Caco-2 (cell line): ENCODE results near the gene TEX22. TPM values are rescaled to one million over a fixed set of nuclear protein-coding genes. Genes with fewer than 3 reads are reported as not detected.

Experiments used
- BruUV-seq: library from RNA; stranded (reverse); fragments of 400-500 nt; replicated peaks from 2 replicates; lab custom pipeline; 2021; lab: Mats Ljungman, UMichigan
- CTCF ChIA-PET: fragments of 300-600 bp; sonication (Branson Sonifier 250); formaldehyde crosslinking; loops from one replicate; lab custom pipeline; 2022; ENCODE audit warnings: antibody characterized with exemption; lab: Charles Lee
- POLR2A ChIA-PET: fragments of 300-600 bp; sonication (Branson Sonifier 250); formaldehyde crosslinking; loops from one replicate; lab custom pipeline; 2022; ENCODE audit warnings: antibody characterized with exemption; lab: Charles Lee
- DNase-seq, 2 experiments: peaks; one replicate each; pipeline versions ENCODE4 v3.0.0 to v3.0.0-alpha.2; 2020 to 2022
- H3K27me3 ChIP-seq: replicated peaks from 2 replicates; pipeline ENCODE4 v1.6.0; 2011; ENCODE audit warnings: low read length; ENCODE audit not compliant: control insufficient read depth, insufficient read depth
- H3K36me3 ChIP-seq: 2 replicates; pipeline ENCODE4 v1.5.1; 2011; ENCODE audit warnings: low read length; ENCODE audit not compliant: control insufficient read depth, insufficient read depth
- H3K4me1 ChIP-seq: fragments of 250-450 bp; sonication (Bioruptor Pico); 2 replicates; pipeline ENCODE4 v1.5.1; 2020; ENCODE audit warnings: mild to moderate bottlenecking
- H3K4me3 ChIP-seq: 2 replicates; pipeline ENCODE4 v1.5.1; 2011; ENCODE audit warnings: low read depth, mild to moderate bottlenecking, control low read depth, low read length
- H3K9me3 ChIP-seq: fragments of 250-450 bp; sonication (Bioruptor Pico); 2 replicates; pipeline ENCODE4 v1.5.1; 2020; ENCODE audit warnings: mild to moderate bottlenecking, moderate library complexity
- H3K27ac Mint-ChIP-seq: one replicate; pipeline ENCODE4 v1.8.0; 2022; ENCODE audit warnings: mixed read lengths; ENCODE audit not compliant: unreplicated experiment
- H3K27me3 Mint-ChIP-seq: one replicate; pipeline ENCODE4 v1.8.0; 2022; ENCODE audit warnings: mixed read lengths; ENCODE audit not compliant: insufficient read depth, unreplicated experiment
- H3K36me3 Mint-ChIP-seq: one replicate; pipeline ENCODE4 v1.8.0; 2022; ENCODE audit warnings: mild to moderate bottlenecking, mixed read lengths; ENCODE audit not compliant: insufficient read depth, unreplicated experiment
- H3K4me1 Mint-ChIP-seq: one replicate; pipeline ENCODE4 v1.8.0; 2022; ENCODE audit warnings: low read depth, mixed read lengths; ENCODE audit not compliant: unreplicated experiment
- H3K4me3 Mint-ChIP-seq: one replicate; pipeline ENCODE4 v1.8.0; 2022; ENCODE audit warnings: mild to moderate bottlenecking, moderate library complexity, mixed read lengths; ENCODE audit not compliant: unreplicated experiment
- H3K9me3 Mint-ChIP-seq: one replicate; pipeline ENCODE4 v1.8.0; 2022; ENCODE audit warnings: mixed read lengths; ENCODE audit not compliant: unreplicated experiment
- intact Hi-C: fragments of 100-400 bp; cut with micrococcal nuclease; formaldehyde crosslinking; loops from one replicate; pipeline ENCODE4 v1.10.0; 2022; ENCODE audit not compliant: unreplicated experiment
- total RNA-seq: library from RNA; stranded (reverse); gene quantifications from 2 replicates; pipeline ENCODE4 v1.2.3, GENCODE V29; 2022
- TF ChIP-seq, protein P1 (sequence below), 2 experiments: fragments of 200-600 bp in 1 of 2; IDR thresholded peaks; 1 replicate in 1 of 2; 2 replicates in 1 of 2; pipeline versions ENCODE4 v1.5.1 to v1.8.0; 2011 to 2022; ENCODE audit warnings: antibody characterized with exemption in 1 of 2, control low read depth in 1 of 2, inconsistent platforms in 1 of 2, low read depth in 1 of 2, low read length in 1 of 2, mild to moderate bottlenecking in 1 of 2, moderate library complexity in 1 of 2; ENCODE audit not compliant: insufficient read depth in 1 of 2, severe bottlenecking in 1 of 2, unreplicated experiment in 1 of 2

The TEX22 gene
- total RNA-seq, 1 experiment from 2014 or later: 0.86 TPM

- POLR2A ChIA-PET: no interaction called here
- Histone ChIP-seq H3K9me3 (no peaks in the 10 kb centered on the region), H3K4me1 (no peaks in the 10 kb centered on the region), H3K36me3 (no peaks in the 10 kb centered on the region), H3K4me3 (no peak overlapping the region), H3K27me3 (no peaks in the 10 kb centered on the region)
- Mint-ChIP-seq H3K4me3 (no peak overlapping the region), H3K9me3 (no peaks in the 10 kb centered on the region), H3K4me1 (no peaks in the 10 kb centered on the region), H3K27me3 (no peaks in the 10 kb centered on the region), H3K27ac (no peak overlapping the region), H3K36me3 (peaks cover 20% of the 10 kb centered on the region)
- no peak for DNase-seq
- TF ChIP-seq, protein P1, sequence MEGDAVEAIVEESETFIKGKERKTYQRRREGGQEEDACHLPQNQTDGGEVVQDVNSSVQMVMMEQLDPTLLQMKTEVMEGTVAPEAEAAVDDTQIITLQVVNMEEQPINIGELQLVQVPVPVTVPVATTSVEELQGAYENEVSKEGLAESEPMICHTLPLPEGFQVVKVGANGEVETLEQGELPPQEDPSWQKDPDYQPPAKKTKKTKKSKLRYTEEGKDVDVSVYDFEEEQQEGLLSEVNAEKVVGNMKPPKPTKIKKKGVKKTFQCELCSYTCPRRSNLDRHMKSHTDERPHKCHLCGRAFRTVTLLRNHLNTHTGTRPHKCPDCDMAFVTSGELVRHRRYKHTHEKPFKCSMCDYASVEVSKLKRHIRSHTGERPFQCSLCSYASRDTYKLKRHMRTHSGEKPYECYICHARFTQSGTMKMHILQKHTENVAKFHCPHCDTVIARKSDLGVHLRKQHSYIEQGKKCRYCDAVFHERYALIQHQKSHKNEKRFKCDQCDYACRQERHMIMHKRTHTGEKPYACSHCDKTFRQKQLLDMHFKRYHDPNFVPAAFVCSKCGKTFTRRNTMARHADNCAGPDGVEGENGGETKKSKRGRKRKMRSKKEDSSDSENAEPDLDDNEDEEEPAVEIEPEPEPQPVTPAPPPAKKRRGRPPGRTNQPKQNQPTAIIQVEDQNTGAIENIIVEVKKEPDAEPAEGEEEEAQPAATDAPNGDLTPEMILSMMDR (IDR thresholded peaks at IDR 0.05; ENCODE audit: insufficient read depth in 1 of 2, low read depth in 1 of 2, low read length in 1 of 2, severe bottlenecking in 1 of 2, unreplicated experiment in 1 of 2): no peak
- intact Hi-C loops: no loop called here
- CTCF ChIA-PET: no interaction called here
- no TSS peak for BruUV-seq
These were observed 43.2 kb upstream of the TEX22 start for GRCh38 chr14:105355049-105355575.

GRCh38 chr14:105355850-105356604, 42.3 kb upstream of the TEX22 start:
- H3K9me3 Mint-ChIP-seq: no peaks in the 10 kb centered on the region
- H3K4me3 ChIP-seq: no peak overlapping the region
- peaks cover 15% of the 10 kb centered on the region for H3K36me3 Mint-ChIP-seq
- DNase-seq: no peak
- no TSS peak for BruUV-seq
- H3K27me3 ChIP-seq: no peaks in the 10 kb centered on the region
- intact Hi-C loops: no loop called here
- H3K27ac Mint-ChIP-seq: no peak overlapping the region
- POLR2A ChIA-PET: no interaction called here
- TF ChIP-seq, protein P1 (IDR thresholded peaks at IDR 0.05; ENCODE audit: insufficient read depth in 1 of 2, low read depth in 1 of 2, low read length in 1 of 2, severe bottlenecking in 1 of 2, unreplicated experiment in 1 of 2): no peak
- H3K4me1 ChIP-seq: no peaks in the 10 kb centered on the region
- H3K36me3 ChIP-seq: no peaks in the 10 kb centered on the region
- CTCF ChIA-PET: no interaction called here
- H3K4me3 Mint-ChIP-seq: no peak overlapping the region
- H3K27me3 Mint-ChIP-seq: no peaks in the 10 kb centered on the region
- H3K9me3 ChIP-seq: no peaks in the 10 kb centered on the region
- no peaks in the 10 kb centered on the region for H3K4me1 Mint-ChIP-seq

DNA sequence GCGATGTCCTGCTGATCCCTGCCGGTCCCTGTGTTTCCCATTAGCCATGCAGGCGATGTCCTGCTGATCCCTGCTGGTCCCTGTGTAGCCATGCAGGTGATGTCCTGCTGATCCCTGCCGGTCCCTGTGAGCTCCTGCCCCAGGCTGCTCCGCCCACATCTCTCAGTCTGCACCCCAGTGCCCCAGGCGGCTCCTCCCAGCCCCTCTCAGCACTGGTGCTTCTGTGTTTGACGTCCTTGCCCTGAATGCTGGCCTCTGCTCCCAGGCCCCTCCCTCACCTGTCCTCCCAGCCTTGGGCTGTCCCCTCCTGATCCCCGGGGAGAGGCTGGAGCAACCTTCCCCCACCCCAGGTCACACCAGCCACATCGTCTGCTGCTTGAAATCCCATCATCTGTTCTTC, 41.4 kb upstream of the TEX22 start:
- CTCF ChIA-PET: no interaction called here
- no peaks in the 10 kb centered on the region for H3K4me1 ChIP-seq

More for the DNA sequence above, 41.4 kb upstream of the TEX22 start:
- Histone ChIP-seq H3K27me3 (no peaks in the 10 kb centered on the region), H3K4me3 (no peak overlapping the region), H3K36me3 (no peaks in the 10 kb centered on the region), H3K9me3 (no peaks in the 10 kb centered on the region)
- BruUV-seq: no TSS peak
- intact Hi-C loops: no loop called here
- no peak overlapping the region for H3K27ac Mint-ChIP-seq
- H3K9me3 Mint-ChIP-seq: no peaks in the 10 kb centered on the region
- peaks cover 15% of the 10 kb centered on the region for H3K36me3 Mint-ChIP-seq
- H3K27me3 Mint-ChIP-seq: no peaks in the 10 kb centered on the region
- POLR2A ChIA-PET: no interaction called here
- H3K4me3 Mint-ChIP-seq: no peak overlapping the region
- no peak for DNase-seq
- TF ChIP-seq, protein P1 (IDR thresholded peaks at IDR 0.05; ENCODE audit: insufficient read depth in 1 of 2, low read depth in 1 of 2, low read length in 1 of 2, severe bottlenecking in 1 of 2, unreplicated experiment in 1 of 2): no peak
- no peaks in the 10 kb centered on the region for H3K4me1 Mint-ChIP-seq
